Measurements from ENCODE around the gene CAPS.

The CAPS gene

DNA sequence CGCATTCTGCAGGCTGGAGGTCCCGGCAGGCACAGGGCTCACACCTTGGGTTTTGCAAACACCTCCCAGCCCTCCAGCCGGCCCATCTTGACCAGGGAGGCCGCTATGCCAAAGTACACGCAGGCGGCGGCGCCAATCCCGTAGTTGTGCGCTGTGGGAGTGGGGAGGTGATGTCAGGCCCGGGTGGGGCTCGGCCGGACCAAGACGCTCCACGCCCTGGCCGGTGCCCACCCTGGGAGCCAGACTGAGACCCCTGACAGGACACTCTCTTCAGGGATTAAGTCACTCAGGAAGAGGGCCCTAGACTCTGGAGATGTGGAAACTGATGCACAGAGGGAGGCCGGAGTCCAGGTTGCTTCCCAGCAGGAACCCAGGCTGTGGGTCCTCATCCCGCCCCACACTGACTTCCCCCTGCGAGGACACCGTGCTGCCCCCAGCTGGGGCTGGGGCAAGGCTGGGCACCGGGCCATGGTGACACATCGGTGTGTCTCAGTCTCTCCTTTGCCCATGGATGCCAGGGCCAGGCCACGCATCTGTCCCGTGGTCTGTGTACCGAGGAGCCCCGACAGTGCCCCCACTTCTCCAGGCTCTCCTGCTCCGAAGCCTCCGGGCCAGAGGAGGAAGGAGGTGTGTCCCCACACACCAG lies 19.2 kb upstream of the CAPS start:
- no peak for DNase-seq (ENCODE audit: low read depth in 1 of 2, low spot score in 1 of 2)
- no peak overlapping the region for H3K27ac ChIP-seq (replicated peaks)

DNA sequence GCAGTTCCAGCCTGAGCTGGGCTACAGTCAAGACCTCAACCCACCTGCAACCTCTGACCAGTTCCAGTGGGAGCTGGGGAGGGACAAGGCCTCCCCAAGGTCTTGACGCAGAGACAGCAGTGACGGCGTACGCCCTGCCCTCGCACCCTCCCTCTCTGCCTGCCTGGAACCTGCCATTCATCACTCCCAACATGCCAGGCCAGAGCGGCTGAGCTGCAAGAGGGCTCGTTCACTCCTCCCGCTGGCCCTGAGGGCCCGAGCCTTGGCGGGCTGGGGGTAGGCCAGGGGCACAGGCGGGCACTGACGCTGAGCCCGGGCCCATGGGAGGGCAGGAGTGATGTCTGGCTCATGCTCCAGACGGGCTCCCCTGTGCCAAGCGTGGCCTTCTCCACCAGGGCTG lies 18.6 kb upstream of the CAPS start:
- Histone ChIP-seq H3K4me3 (replicated peaks; ENCODE audit: insufficient read depth, low read length) (no peak overlapping the region), H3K27me3 (ENCODE audit: insufficient read depth, poor library complexity, severe bottlenecking) (peaks cover 9% of the 10 kb centered on the region), H3K27ac (replicated peaks) (no peak overlapping the region)
- no peak for DNase-seq (ENCODE audit: low read depth in 1 of 2, low spot score in 1 of 2)
- TF ChIP-seq, protein P1, sequence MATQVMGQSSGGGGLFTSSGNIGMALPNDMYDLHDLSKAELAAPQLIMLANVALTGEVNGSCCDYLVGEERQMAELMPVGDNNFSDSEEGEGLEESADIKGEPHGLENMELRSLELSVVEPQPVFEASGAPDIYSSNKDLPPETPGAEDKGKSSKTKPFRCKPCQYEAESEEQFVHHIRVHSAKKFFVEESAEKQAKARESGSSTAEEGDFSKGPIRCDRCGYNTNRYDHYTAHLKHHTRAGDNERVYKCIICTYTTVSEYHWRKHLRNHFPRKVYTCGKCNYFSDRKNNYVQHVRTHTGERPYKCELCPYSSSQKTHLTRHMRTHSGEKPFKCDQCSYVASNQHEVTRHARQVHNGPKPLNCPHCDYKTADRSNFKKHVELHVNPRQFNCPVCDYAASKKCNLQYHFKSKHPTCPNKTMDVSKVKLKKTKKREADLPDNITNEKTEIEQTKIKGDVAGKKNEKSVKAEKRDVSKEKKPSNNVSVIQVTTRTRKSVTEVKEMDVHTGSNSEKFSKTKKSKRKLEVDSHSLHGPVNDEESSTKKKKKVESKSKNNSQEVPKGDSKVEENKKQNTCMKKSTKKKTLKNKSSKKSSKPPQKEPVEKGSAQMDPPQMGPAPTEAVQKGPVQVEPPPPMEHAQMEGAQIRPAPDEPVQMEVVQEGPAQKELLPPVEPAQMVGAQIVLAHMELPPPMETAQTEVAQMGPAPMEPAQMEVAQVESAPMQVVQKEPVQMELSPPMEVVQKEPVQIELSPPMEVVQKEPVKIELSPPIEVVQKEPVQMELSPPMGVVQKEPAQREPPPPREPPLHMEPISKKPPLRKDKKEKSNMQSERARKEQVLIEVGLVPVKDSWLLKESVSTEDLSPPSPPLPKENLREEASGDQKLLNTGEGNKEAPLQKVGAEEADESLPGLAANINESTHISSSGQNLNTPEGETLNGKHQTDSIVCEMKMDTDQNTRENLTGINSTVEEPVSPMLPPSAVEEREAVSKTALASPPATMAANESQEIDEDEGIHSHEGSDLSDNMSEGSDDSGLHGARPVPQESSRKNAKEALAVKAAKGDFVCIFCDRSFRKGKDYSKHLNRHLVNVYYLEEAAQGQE (IDR thresholded peaks at IDR 0.05; ENCODE audit: insufficient replicate concordance, low read depth), result no peak
- TF ChIP-seq SPI1 (IDR thresholded peaks at IDR 0.05; ENCODE audit: borderline replicate concordance, low read depth), result no peak
- TF ChIP-seq, protein P2, sequence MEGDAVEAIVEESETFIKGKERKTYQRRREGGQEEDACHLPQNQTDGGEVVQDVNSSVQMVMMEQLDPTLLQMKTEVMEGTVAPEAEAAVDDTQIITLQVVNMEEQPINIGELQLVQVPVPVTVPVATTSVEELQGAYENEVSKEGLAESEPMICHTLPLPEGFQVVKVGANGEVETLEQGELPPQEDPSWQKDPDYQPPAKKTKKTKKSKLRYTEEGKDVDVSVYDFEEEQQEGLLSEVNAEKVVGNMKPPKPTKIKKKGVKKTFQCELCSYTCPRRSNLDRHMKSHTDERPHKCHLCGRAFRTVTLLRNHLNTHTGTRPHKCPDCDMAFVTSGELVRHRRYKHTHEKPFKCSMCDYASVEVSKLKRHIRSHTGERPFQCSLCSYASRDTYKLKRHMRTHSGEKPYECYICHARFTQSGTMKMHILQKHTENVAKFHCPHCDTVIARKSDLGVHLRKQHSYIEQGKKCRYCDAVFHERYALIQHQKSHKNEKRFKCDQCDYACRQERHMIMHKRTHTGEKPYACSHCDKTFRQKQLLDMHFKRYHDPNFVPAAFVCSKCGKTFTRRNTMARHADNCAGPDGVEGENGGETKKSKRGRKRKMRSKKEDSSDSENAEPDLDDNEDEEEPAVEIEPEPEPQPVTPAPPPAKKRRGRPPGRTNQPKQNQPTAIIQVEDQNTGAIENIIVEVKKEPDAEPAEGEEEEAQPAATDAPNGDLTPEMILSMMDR (IDR thresholded peaks at IDR 0.05; ENCODE audit: insufficient read depth, low read length), result no peak
- TF ChIP-seq POLR2AphosphoS5 (IDR thresholded peaks at IDR 0.05; ENCODE audit: low read depth), result no peak
- no peak for TF ChIP-seq GABPA (IDR thresholded peaks at IDR 0.05; ENCODE audit: low read depth)

More for the DNA sequence above, 19.2 kb upstream of the CAPS start:
- H3K4me3 ChIP-seq (replicated peaks; ENCODE audit: insufficient read depth, low read length), result no peak overlapping the region
- TF ChIP-seq SPI1 (IDR thresholded peaks at IDR 0.05; ENCODE audit: borderline replicate concordance, low read depth) (no peak), GABPA (IDR thresholded peaks at IDR 0.05; ENCODE audit: low read depth) (no peak), POLR2AphosphoS5 (IDR thresholded peaks at IDR 0.05; ENCODE audit: low read depth) (no peak)
- TF ChIP-seq, protein P2 (IDR thresholded peaks at IDR 0.05; ENCODE audit: insufficient read depth, low read length), result no peak
- TF ChIP-seq, protein P1 (IDR thresholded peaks at IDR 0.05; ENCODE audit: insufficient replicate concordance, low read depth), result no peak
- H3K27me3 ChIP-seq (ENCODE audit: insufficient read depth, poor library complexity, severe bottlenecking), result peaks cover 9% of the 10 kb centered on the region

DNA sequence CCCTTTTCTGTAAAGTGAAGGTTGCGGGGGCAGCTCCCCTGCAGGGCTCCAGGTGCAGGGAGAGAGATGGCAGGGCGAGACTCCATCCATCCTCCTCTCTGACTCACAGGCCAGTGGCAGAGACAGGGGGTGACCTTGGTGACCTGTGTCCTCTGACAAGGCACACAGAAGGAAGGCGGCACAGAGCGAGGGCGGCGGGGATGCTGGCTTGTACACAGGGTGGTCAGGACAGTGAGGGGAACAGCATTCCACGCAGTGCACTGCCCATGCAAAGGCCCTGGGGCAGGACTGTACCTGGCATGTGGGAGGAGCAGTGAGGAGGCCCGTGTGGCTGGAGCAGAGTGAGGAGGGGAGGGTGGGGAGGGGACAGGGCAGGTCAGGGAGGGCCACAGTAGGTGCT lies 18.2 kb upstream of the CAPS start:
- TF ChIP-seq, protein P2 (IDR thresholded peaks at IDR 0.05; ENCODE audit: insufficient read depth, low read length), result no peak
- no peak for TF ChIP-seq POLR2AphosphoS5 (IDR thresholded peaks at IDR 0.05; ENCODE audit: low read depth)
- TF ChIP-seq, protein P1 (IDR thresholded peaks at IDR 0.05; ENCODE audit: insufficient replicate concordance, low read depth), result no peak
- H3K27ac ChIP-seq (replicated peaks), result no peak overlapping the region
- peaks cover 9% of the 10 kb centered on the region for H3K27me3 ChIP-seq (ENCODE audit: insufficient read depth, poor library complexity, severe bottlenecking)
- DNase-seq (ENCODE audit: low read depth in 1 of 2, low spot score in 1 of 2), result no peak
- no peak overlapping the region for H3K4me3 ChIP-seq (replicated peaks; ENCODE audit: insufficient read depth, low read length)
